Neural cell (in vitro differentiated cells): Measurements from ENCODE around the gene NAT9. TPM values are rescaled to one million over a fixed set of nuclear protein-coding genes. Genes with fewer than 3 reads are reported as not detected.

Source experiments
- H2AFZ ChIP-seq: fragments of 200-600, 300-800 bp; sonication (generic), shearing (Covaris generic); 2 replicates; pipeline ENCODE4 v1.6.0; 2014; ENCODE audit warnings: low read depth, mild to moderate bottlenecking, antibody characterized with exemption, low read length, moderate library complexity
- H3F3A ChIP-seq: fragments of 200-600 bp; shearing (Covaris generic); 2 replicates; pipeline ENCODE4 v1.6.1; 2016; ENCODE audit warnings: mild to moderate bottlenecking, moderate library complexity, mixed read lengths, antibody characterized with exemption, low read length; ENCODE audit not compliant: insufficient read depth, poor library complexity, severe bottlenecking
- H3K27ac ChIP-seq: fragments of 200-600, 300-800 bp; sonication (generic), shearing (Covaris generic); 2 replicates; pipeline ENCODE4 v1.5.1; 2014; ENCODE audit warnings: mild to moderate bottlenecking, low read length, moderate library complexity
- H3K27me3 ChIP-seq: fragments of 300-800, 200-600 bp; sonication (generic), shearing (Covaris generic); 2 replicates; pipeline ENCODE4 v1.6.0; 2014; ENCODE audit warnings: mild to moderate bottlenecking, low read depth, low read length, moderate library complexity; ENCODE audit not compliant: insufficient read depth
- H3K36me3 ChIP-seq: fragments of 300-800, 200-600 bp; sonication (generic), shearing (Covaris generic); 2 replicates; pipeline ENCODE4 v1.5.1; 2014; ENCODE audit warnings: mild to moderate bottlenecking, antibody characterized with exemption, low read length, moderate library complexity; ENCODE audit not compliant: insufficient read depth
- H3K4me2 ChIP-seq: fragments of 300-800, 200-600 bp; sonication (generic), shearing (Covaris generic); 2 replicates; pipeline ENCODE4 v1.6.0; 2014; ENCODE audit warnings: mild to moderate bottlenecking, low read length
- H3K4me3 ChIP-seq: fragments of 300-800, 200-600 bp; sonication (generic), shearing (Covaris generic); 2 replicates; pipeline ENCODE4 v1.5.1; 2014; ENCODE audit warnings: mild to moderate bottlenecking, low read length, moderate library complexity
- H3K79me2 ChIP-seq: fragments of 200-600 bp; shearing (Covaris generic); replicated peaks from 2 replicates; pipeline ENCODE4 v1.6.0; 2014; ENCODE audit warnings: mild to moderate bottlenecking, low read length, moderate library complexity; ENCODE audit not compliant: insufficient read depth
- H3K9ac ChIP-seq: fragments of 300-800, 200-600 bp; sonication (generic), shearing (Covaris generic); 2 replicates; pipeline ENCODE4 v1.6.1; 2016; ENCODE audit warnings: mild to moderate bottlenecking, low read length, mixed read lengths
- H3K9me2 ChIP-seq: fragments of 200-600 bp; shearing (Covaris generic); 2 replicates; pipeline ENCODE4 v1.6.1; 2016; ENCODE audit warnings: mild to moderate bottlenecking, low read length, mixed read lengths; ENCODE audit not compliant: insufficient read depth
- H3K9me3 ChIP-seq: fragments of 200-600, 300-800 bp; sonication (generic), shearing (Covaris generic); 2 replicates; pipeline ENCODE4 v1.6.1; 2016; ENCODE audit warnings: mild to moderate bottlenecking, mixed run types, low read length, moderate library complexity, mixed read lengths
- H4K20me1 ChIP-seq: fragments of 200-600 bp; shearing (Covaris generic); 2 replicates; pipeline ENCODE4 v1.6.1; 2016; ENCODE audit warnings: mild to moderate bottlenecking, mixed run types; ENCODE audit not compliant: insufficient read depth
- EP300 ChIP-seq: fragments of 450-650 bp; conservative IDR thresholded peaks from 2 replicates; pipeline ENCODE4 v1.6.1; 2014; ENCODE audit warnings: antibody characterized with exemption, mild to moderate bottlenecking, moderate library complexity; ENCODE audit not compliant: poor library complexity, severe bottlenecking
- EZH2 ChIP-seq: fragments of 200-600, 300-800 bp; shearing (Covaris generic), sonication (generic); IDR thresholded peaks from 2 replicates; pipeline ENCODE4 v1.6.1; 2014; ENCODE audit warnings: antibody characterized with exemption, low read length, borderline replicate concordance, mild to moderate bottlenecking; ENCODE audit not compliant: insufficient read depth, poor library complexity, severe bottlenecking
- MXI1 ChIP-seq: fragments of 450-650 bp; conservative IDR thresholded peaks from 2 replicates; pipeline ENCODE4 v1.6.1; 2014; ENCODE audit warnings: antibody characterized with exemption, mild to moderate bottlenecking; ENCODE audit not compliant: poor library complexity, severe bottlenecking
- POLR2AphosphoS5 ChIP-seq: IDR thresholded peaks from 2 replicates; pipeline ENCODE4 v1.6.1; 2012
- RAD21 ChIP-seq: fragments of 450-650 bp; conservative IDR thresholded peaks from 2 replicates; pipeline ENCODE4 v1.6.1; 2014; ENCODE audit warnings: antibody characterized with exemption, mild to moderate bottlenecking, moderate library complexity
- REST ChIP-seq: IDR thresholded peaks from 2 replicates; pipeline ENCODE4 v1.6.1; 2012; ENCODE audit warnings: borderline replicate concordance
- SMC3 ChIP-seq: fragments of 450-650 bp; conservative IDR thresholded peaks from 2 replicates; pipeline ENCODE4 v1.6.1; 2014; ENCODE audit warnings: antibody characterized with exemption, mild to moderate bottlenecking, moderate library complexity; ENCODE audit not compliant: poor library complexity
- TAF1 ChIP-seq: IDR thresholded peaks from 2 replicates; pipeline ENCODE4 v1.6.1; 2012; ENCODE audit warnings: low read depth
- polyA plus RNA-seq: library from polyadenylated mRNA; depleted of rRNA; stranded (reverse); fragments of >200 nt; gene quantifications from 2 replicates; pipeline ENCODE4 v1.2.3, GENCODE V29; 2014
- TF ChIP-seq, protein P1 (sequence below): fragments of 450-650 bp; IDR thresholded peaks from 2 replicates; pipeline ENCODE4 v1.5.1; 2014; ENCODE audit warnings: antibody characterized with exemption, mild to moderate bottlenecking, moderate library complexity; ENCODE audit not compliant: poor library complexity, severe bottlenecking

Gene NAT9
- polyA plus RNA-seq, 1 donor from 2014 or later = 243 TPM

GRCh38 chr17:74743755-74744154 is 32.4 kb downstream of the NAT9 start:
- Histone ChIP-seq H3K27me3 (peaks cover 23% of the 10 kb centered on the region), H3K27ac (no peak overlapping the region), H3K9me3 (no peaks in the 10 kb centered on the region), H3K9ac (no peak overlapping the region), H4K20me1 (no peaks in the 10 kb centered on the region), H3K9me2 (no peaks in the 10 kb centered on the region), H3F3A (no peaks in the 10 kb centered on the region), H3K4me2 (no peak overlapping the region), H3K4me3 (no peak overlapping the region), H3K36me3 (no peaks in the 10 kb centered on the region), H3K79me2 (no peaks in the 10 kb centered on the region), H2AFZ (no peak overlapping the region)
- TF ChIP-seq SMC3 (no peak), MXI1 (no peak), TAF1 (no peak), EP300 (no peak), EZH2 (no peak), RAD21 (no peak), POLR2AphosphoS5 (no peak), REST (no peak)
- TF ChIP-seq, protein P1, sequence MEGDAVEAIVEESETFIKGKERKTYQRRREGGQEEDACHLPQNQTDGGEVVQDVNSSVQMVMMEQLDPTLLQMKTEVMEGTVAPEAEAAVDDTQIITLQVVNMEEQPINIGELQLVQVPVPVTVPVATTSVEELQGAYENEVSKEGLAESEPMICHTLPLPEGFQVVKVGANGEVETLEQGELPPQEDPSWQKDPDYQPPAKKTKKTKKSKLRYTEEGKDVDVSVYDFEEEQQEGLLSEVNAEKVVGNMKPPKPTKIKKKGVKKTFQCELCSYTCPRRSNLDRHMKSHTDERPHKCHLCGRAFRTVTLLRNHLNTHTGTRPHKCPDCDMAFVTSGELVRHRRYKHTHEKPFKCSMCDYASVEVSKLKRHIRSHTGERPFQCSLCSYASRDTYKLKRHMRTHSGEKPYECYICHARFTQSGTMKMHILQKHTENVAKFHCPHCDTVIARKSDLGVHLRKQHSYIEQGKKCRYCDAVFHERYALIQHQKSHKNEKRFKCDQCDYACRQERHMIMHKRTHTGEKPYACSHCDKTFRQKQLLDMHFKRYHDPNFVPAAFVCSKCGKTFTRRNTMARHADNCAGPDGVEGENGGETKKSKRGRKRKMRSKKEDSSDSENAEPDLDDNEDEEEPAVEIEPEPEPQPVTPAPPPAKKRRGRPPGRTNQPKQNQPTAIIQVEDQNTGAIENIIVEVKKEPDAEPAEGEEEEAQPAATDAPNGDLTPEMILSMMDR = no peak

- Histone ChIP-seq H3K9me3 (no peaks in the 10 kb centered on the region), H3K4me2 (no peak overlapping the region), H3K27ac (no peak overlapping the region), H3K4me3 (no peak overlapping the region), H3K9me2 (no peaks in the 10 kb centered on the region), H3K9ac (no peak overlapping the region), H3K27me3 (peaks cover 23% of the 10 kb centered on the region), H4K20me1 (no peaks in the 10 kb centered on the region), H3K79me2 (no peaks in the 10 kb centered on the region), H3F3A (no peaks in the 10 kb centered on the region), H3K36me3 (no peaks in the 10 kb centered on the region), H2AFZ (no peak overlapping the region)
- TF ChIP-seq POLR2AphosphoS5 (no peak), EP300 (no peak), TAF1 (no peak), EZH2 (no peak), SMC3 (no peak), MXI1 (no peak), RAD21 (no peak), REST (no peak)
- TF ChIP-seq, protein P1 = no peak
Measured at GRCh38 chr17:74742978-74743545, 33.1 kb downstream of the NAT9 start.
